ENCODE data around the gene KRT73.
A peak's percentile ranks its signal among the peaks of the same experiment; 100 is the strongest.

KRT73 gene

GRCh38 chr12:52618866-52619265 lies 507 bp upstream of the KRT73 start:
- H3K4me3 ChIP-seq (ENCODE audit: low read depth, low read length) = no peak overlapping the region
- no peak for DNase-seq (ENCODE audit: low read depth)
- no peak for TF ChIP-seq POLR2A (IDR thresholded peaks at IDR 0.05; ENCODE audit: extremely low read depth, insufficient read length)
- no peak for TF ChIP-seq CTCF (IDR thresholded peaks at IDR 0.05; ENCODE audit: low read depth, low read length)
- TF ChIP-seq MYC (IDR thresholded peaks at IDR 0.05; ENCODE audit: low read depth, low read length) = no peak
- no peak for TF ChIP-seq MAX (IDR thresholded peaks at IDR 0.05; ENCODE audit: low read depth, low read length)

GRCh38 chr12:52617403-52617785 lies 965 bp downstream of the KRT73 start:
- H3K4me3 ChIP-seq (ENCODE audit: low read depth, low read length) = no peak overlapping the region
- DNase-seq (ENCODE audit: low read depth) = no peak
- TF ChIP-seq MYC (IDR thresholded peaks at IDR 0.05; ENCODE audit: low read depth, low read length) (no peak), MAX (IDR thresholded peaks at IDR 0.05; ENCODE audit: low read depth, low read length) (no peak), POLR2A (IDR thresholded peaks at IDR 0.05; ENCODE audit: extremely low read depth, insufficient read length) (no peak)

GRCh38 chr12:52616680-52617402 lies 1.5 kb downstream of the KRT73 start:
- no peak for DNase-seq (ENCODE audit: low read depth)
- H3K4me3 ChIP-seq (ENCODE audit: low read depth, low read length) = no peak overlapping the region
- TF ChIP-seq MAX (IDR thresholded peaks at IDR 0.05; ENCODE audit: low read depth, low read length) (no peak), CTCF (IDR thresholded peaks at IDR 0.05; ENCODE audit: low read depth, low read length) (no peak), MYC (IDR thresholded peaks at IDR 0.05; ENCODE audit: low read depth, low read length) (no peak), POLR2A (IDR thresholded peaks at IDR 0.05; ENCODE audit: extremely low read depth, insufficient read length) (no peak)

GRCh38 chr12:52615912-52616311 lies 2.4 kb downstream of the KRT73 start:
- no peak overlapping the region for H3K4me3 ChIP-seq (ENCODE audit: low read depth, low read length)
- TF ChIP-seq MAX (IDR thresholded peaks at IDR 0.05; ENCODE audit: low read depth, low read length) = no peak
- no peak for TF ChIP-seq CTCF (IDR thresholded peaks at IDR 0.05; ENCODE audit: low read depth, low read length)
- TF ChIP-seq POLR2A (IDR thresholded peaks at IDR 0.05; ENCODE audit: extremely low read depth, insufficient read length) = no peak
- TF ChIP-seq MYC (IDR thresholded peaks at IDR 0.05; ENCODE audit: low read depth, low read length) = no peak
- no peak for DNase-seq (ENCODE audit: low read depth)

- TF ChIP-seq MYC (IDR thresholded peaks at IDR 0.05; ENCODE audit: low read depth, low read length) (no peak), MAX (IDR thresholded peaks at IDR 0.05; ENCODE audit: low read depth, low read length) (no peak), POLR2A (IDR thresholded peaks at IDR 0.05; ENCODE audit: extremely low read depth, insufficient read length) (no peak)
- peak; percentile 22 for DNase-seq (ENCODE audit: low read depth)
- H3K4me3 ChIP-seq (ENCODE audit: low read depth, low read length) = no peak overlapping the region
These were observed 3.0 kb downstream of the KRT73 start for GRCh38 chr12:52615208-52615868.

GRCh38 chr12:52614381-52615207 lies 3.8 kb downstream of the KRT73 start:
- no peak for DNase-seq (ENCODE audit: low read depth)
- TF ChIP-seq MAX (IDR thresholded peaks at IDR 0.05; ENCODE audit: low read depth, low read length) = no peak
- no peak for TF ChIP-seq CTCF (IDR thresholded peaks at IDR 0.05; ENCODE audit: low read depth, low read length)
- TF ChIP-seq POLR2A (IDR thresholded peaks at IDR 0.05; ENCODE audit: extremely low read depth, insufficient read length) = no peak
- H3K4me3 ChIP-seq (ENCODE audit: low read depth, low read length) = no peak overlapping the region

Measured in NB4 (cell line).